ENCODE data around the gene HERC6.

- TF ChIP-seq, protein P1, sequence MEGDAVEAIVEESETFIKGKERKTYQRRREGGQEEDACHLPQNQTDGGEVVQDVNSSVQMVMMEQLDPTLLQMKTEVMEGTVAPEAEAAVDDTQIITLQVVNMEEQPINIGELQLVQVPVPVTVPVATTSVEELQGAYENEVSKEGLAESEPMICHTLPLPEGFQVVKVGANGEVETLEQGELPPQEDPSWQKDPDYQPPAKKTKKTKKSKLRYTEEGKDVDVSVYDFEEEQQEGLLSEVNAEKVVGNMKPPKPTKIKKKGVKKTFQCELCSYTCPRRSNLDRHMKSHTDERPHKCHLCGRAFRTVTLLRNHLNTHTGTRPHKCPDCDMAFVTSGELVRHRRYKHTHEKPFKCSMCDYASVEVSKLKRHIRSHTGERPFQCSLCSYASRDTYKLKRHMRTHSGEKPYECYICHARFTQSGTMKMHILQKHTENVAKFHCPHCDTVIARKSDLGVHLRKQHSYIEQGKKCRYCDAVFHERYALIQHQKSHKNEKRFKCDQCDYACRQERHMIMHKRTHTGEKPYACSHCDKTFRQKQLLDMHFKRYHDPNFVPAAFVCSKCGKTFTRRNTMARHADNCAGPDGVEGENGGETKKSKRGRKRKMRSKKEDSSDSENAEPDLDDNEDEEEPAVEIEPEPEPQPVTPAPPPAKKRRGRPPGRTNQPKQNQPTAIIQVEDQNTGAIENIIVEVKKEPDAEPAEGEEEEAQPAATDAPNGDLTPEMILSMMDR (IDR thresholded peaks at IDR 0.05): no peak
- TF ChIP-seq POLR2A (IDR thresholded peaks at IDR 0.05; ENCODE audit: low read length) (no peak), JUN (IDR thresholded peaks at IDR 0.05) (no peak), POLR2AphosphoS2 (conservative IDR thresholded peaks at IDR 0.05; ENCODE audit: low read length) (no peak), MAZ (IDR thresholded peaks at IDR 0.05; ENCODE audit: borderline replicate concordance, low read depth, low read length) (no peak), MYC (IDR thresholded peaks at IDR 0.05; ENCODE audit: borderline replicate concordance, low read length) (no peak), RFX5 (IDR thresholded peaks at IDR 0.05) (no peak)
- TF ChIP-seq, protein P2, sequence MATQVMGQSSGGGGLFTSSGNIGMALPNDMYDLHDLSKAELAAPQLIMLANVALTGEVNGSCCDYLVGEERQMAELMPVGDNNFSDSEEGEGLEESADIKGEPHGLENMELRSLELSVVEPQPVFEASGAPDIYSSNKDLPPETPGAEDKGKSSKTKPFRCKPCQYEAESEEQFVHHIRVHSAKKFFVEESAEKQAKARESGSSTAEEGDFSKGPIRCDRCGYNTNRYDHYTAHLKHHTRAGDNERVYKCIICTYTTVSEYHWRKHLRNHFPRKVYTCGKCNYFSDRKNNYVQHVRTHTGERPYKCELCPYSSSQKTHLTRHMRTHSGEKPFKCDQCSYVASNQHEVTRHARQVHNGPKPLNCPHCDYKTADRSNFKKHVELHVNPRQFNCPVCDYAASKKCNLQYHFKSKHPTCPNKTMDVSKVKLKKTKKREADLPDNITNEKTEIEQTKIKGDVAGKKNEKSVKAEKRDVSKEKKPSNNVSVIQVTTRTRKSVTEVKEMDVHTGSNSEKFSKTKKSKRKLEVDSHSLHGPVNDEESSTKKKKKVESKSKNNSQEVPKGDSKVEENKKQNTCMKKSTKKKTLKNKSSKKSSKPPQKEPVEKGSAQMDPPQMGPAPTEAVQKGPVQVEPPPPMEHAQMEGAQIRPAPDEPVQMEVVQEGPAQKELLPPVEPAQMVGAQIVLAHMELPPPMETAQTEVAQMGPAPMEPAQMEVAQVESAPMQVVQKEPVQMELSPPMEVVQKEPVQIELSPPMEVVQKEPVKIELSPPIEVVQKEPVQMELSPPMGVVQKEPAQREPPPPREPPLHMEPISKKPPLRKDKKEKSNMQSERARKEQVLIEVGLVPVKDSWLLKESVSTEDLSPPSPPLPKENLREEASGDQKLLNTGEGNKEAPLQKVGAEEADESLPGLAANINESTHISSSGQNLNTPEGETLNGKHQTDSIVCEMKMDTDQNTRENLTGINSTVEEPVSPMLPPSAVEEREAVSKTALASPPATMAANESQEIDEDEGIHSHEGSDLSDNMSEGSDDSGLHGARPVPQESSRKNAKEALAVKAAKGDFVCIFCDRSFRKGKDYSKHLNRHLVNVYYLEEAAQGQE (IDR thresholded peaks at IDR 0.05): no peak
Observed at GRCh38 chr4:88448889-88449288, 70.2 kb downstream of the HERC6 start.

Measured in A549 (cell line).